PC-9 (cell line): ENCODE results near the gene DOCK9. TPM values are rescaled to one million over a fixed set of nuclear protein-coding genes. Genes with fewer than 3 reads are reported as not detected.

Experiments used
- BruUV-seq: library from RNA; stranded (reverse); fragments of 400-500 nt; replicated peaks from 2 replicates; lab custom pipeline; 2021; lab: Mats Ljungman, UMichigan
- CTCF ChIA-PET: fragments of 300-600 bp; sonication (Branson Sonifier 250); formaldehyde crosslinking; loops from one replicate; lab custom pipeline; 2022; ENCODE audit warnings: antibody characterized with exemption; lab: Charles Lee
- POLR2A ChIA-PET: fragments of 300-600 bp; sonication (Branson Sonifier 250); formaldehyde crosslinking; loops from one replicate; lab custom pipeline; 2022; ENCODE audit warnings: antibody characterized with exemption; ENCODE audit not compliant: unreplicated experiment; lab: Charles Lee
- DNase-seq, 2 experiments: peaks; one replicate each; pipeline versions ENCODE4 v3.0.0 to v3.0.0-alpha.2; 2015 to 2022; ENCODE audit warnings: mixed read lengths in 1 of 2
- H2AFZ ChIP-seq: fragments of 200-600 bp; sonication (generic); 2 replicates; pipeline ENCODE4 v1.8.1; 2017; ENCODE audit warnings: antibody characterized with exemption
- H3F3A ChIP-seq: fragments of 200-600 bp; sonication (generic); 2 replicates; pipeline ENCODE4 v1.8.1; 2017; ENCODE audit warnings: antibody characterized with exemption, mild to moderate bottlenecking, low read depth; ENCODE audit not compliant: insufficient read depth
- H3K27ac ChIP-seq: fragments of 200-600 bp; sonication (generic); 2 replicates; pipeline ENCODE4 v1.6.1; 2016; ENCODE audit warnings: mixed run types
- H3K27me3 ChIP-seq: fragments of 200-600 bp; sonication (generic); 2 replicates; pipeline ENCODE4 v1.6.1; 2016; ENCODE audit warnings: low read depth, mixed run types; ENCODE audit not compliant: insufficient read depth
- H3K36me3 ChIP-seq: fragments of 200-600 bp; sonication (generic); 2 replicates; pipeline ENCODE4 v1.6.1; 2016; ENCODE audit warnings: low read depth, mixed run types
- H3K4me1 ChIP-seq: fragments of 200-600 bp; sonication (generic); replicated peaks from 2 replicates; pipeline ENCODE4 v1.6.1; 2016; ENCODE audit warnings: mixed run types; ENCODE audit not compliant: insufficient read depth
- H3K4me2 ChIP-seq: fragments of 200-600 bp; sonication (generic); 2 replicates; pipeline ENCODE4 v1.6.1; 2017; ENCODE audit warnings: mixed run types
- H3K4me3 ChIP-seq: fragments of 200-600 bp; sonication (generic); 2 replicates; pipeline ENCODE4 v1.6.1; 2016; ENCODE audit warnings: mixed run types
- H3K79me2 ChIP-seq: fragments of 200-600 bp; sonication (generic); 2 replicates; pipeline ENCODE4 v1.6.1; 2017; ENCODE audit warnings: low read depth, mixed run types
- H3K9me2 ChIP-seq: fragments of 200-600 bp; sonication (generic); 2 replicates; pipeline ENCODE4 v1.8.1; 2017; ENCODE audit warnings: mild to moderate bottlenecking; ENCODE audit not compliant: insufficient read depth
- H3K9me3 ChIP-seq: fragments of 200-600 bp; sonication (generic); 2 replicates; pipeline ENCODE4 v1.8.1; 2016; ENCODE audit warnings: low read depth; ENCODE audit not compliant: insufficient read depth
- H4K20me1 ChIP-seq: fragments of 200-600 bp; sonication (generic); 2 replicates; pipeline ENCODE4 v1.8.1; 2017; ENCODE audit not compliant: insufficient read depth
- EZH2 ChIP-seq: fragments of 200-600 bp; sonication (generic); IDR thresholded peaks from 2 replicates; pipeline ENCODE4 v1.8.0; 2017; ENCODE audit warnings: antibody characterized with exemption, low read depth
- intact Hi-C: fragments of 100-400 bp; cut with micrococcal nuclease; formaldehyde crosslinking; loops from one replicate; pipeline ENCODE4 v1.10.0; 2022; ENCODE audit not compliant: unreplicated experiment
- total RNA-seq: library from RNA; stranded (reverse); gene quantifications from 2 replicates; pipeline ENCODE4 v1.2.3, GENCODE V29; 2021
- TF ChIP-seq, protein P1 (sequence below): fragments of 200-600 bp; sonication (generic); conservative IDR thresholded peaks from 2 replicates; pipeline ENCODE4 v1.6.1; 2017; ENCODE audit warnings: mixed run types, antibody characterized with exemption, mild to moderate bottlenecking, moderate library complexity

The DOCK9 gene
- total RNA-seq, 1 experiment from 2014 or later: 69.5 TPM

DNA sequence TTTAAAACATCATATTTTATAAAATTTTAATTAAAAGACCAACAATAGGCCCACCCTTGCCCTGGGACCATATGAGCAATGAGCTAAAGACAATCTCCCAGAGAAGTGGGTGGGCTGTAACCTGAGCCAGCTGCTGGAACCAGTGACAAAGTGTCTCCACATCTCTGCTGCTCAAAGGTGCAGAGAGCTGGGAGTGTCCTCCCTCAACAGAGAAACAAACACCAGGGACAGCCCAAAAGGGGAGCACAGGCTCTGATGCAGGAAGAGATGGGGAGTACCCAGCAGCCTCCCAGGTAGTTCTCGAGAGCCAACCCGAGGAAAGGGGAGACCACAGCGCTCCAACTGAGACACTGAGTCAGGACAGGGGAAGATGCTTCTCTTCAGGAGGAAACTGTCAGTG lies 39.1 kb downstream of the DOCK9 start:
- no peaks in the 10 kb centered on the region for H3K27me3 ChIP-seq
- no peaks in the 10 kb centered on the region for H3F3A ChIP-seq
- peaks cover 8% of the 10 kb centered on the region; the same call in 1 of the 2 replicates for H3K9me3 ChIP-seq
- ChIA-PET POLR2A (interaction anchor here (0.6 kb wide), 1 partner anchor 150 kb away, joined by 3 read pairs; no protein-coding TSS in a partner anchor), CTCF (no interaction called here)
- H3K36me3 ChIP-seq: peaks cover 6% of the 10 kb centered on the region; the same call in 1 of the 2 replicates
- H4K20me1 ChIP-seq: no peaks in the 10 kb centered on the region
- H2AFZ ChIP-seq: no peak overlapping the region
- H3K9me2 ChIP-seq: no peaks in the 10 kb centered on the region
- BruUV-seq: no TSS peak
- H3K4me2 ChIP-seq: no peak overlapping the region
- H3K79me2 ChIP-seq: peaks cover 5% of the 10 kb centered on the region; the same call in 1 of the 2 replicates
- intact Hi-C loops: no loop called here
- no peaks in the 10 kb centered on the region for H3K4me1 ChIP-seq
- no peak for TF ChIP-seq EZH2
- TF ChIP-seq, protein P1, sequence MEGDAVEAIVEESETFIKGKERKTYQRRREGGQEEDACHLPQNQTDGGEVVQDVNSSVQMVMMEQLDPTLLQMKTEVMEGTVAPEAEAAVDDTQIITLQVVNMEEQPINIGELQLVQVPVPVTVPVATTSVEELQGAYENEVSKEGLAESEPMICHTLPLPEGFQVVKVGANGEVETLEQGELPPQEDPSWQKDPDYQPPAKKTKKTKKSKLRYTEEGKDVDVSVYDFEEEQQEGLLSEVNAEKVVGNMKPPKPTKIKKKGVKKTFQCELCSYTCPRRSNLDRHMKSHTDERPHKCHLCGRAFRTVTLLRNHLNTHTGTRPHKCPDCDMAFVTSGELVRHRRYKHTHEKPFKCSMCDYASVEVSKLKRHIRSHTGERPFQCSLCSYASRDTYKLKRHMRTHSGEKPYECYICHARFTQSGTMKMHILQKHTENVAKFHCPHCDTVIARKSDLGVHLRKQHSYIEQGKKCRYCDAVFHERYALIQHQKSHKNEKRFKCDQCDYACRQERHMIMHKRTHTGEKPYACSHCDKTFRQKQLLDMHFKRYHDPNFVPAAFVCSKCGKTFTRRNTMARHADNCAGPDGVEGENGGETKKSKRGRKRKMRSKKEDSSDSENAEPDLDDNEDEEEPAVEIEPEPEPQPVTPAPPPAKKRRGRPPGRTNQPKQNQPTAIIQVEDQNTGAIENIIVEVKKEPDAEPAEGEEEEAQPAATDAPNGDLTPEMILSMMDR: no peak
- no peak overlapping the region for H3K4me3 ChIP-seq
- H3K27ac ChIP-seq: no peak overlapping the region
- DNase-seq: peak in 1 of 2 experiments; percentile 8

DNA sequence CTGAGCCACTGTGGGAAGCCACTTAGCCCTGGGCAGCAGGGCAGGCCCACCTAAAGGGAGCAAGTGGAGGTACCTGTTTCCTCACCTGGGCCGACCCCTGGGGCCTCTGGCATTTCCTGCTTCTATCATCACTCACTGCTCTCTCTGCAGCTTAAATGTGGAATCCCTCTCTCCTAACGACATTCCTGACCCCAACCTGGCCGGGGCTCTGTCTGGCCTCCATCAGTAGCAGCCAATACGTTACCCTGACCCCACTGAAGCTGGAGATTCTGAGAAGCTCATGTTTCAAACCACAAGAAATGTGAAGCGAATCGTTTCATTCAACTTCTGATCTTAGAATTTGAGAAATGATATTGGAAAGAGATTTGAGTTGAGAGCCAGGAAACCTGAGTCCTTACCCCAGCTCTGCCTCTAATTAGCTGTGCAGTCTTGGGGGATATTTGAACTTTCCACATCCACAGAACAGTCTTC lies 39.9 kb downstream of the DOCK9 start:
- peak in 1 of 2 experiments; percentile 22 for DNase-seq
- peaks cover 5% of the 10 kb centered on the region; the same call in 1 of the 2 replicates for H3K79me2 ChIP-seq
- peaks cover 6% of the 10 kb centered on the region; the same call in 1 of the 2 replicates for H3K36me3 ChIP-seq
- no peaks in the 10 kb centered on the region for H3K9me2 ChIP-seq
- no peak overlapping the region for H3K4me3 ChIP-seq
- no peaks in the 10 kb centered on the region for H3K4me1 ChIP-seq
- no peaks in the 10 kb centered on the region for H4K20me1 ChIP-seq
- H3K4me2 ChIP-seq: no peak overlapping the region
- intact Hi-C loops: no loop called here
- TF ChIP-seq, protein P1: no peak
- TF ChIP-seq EZH2: no peak
- CTCF ChIA-PET: no interaction called here
- H2AFZ ChIP-seq: no peak overlapping the region
- no TSS peak for BruUV-seq
- no peak overlapping the region for H3K27ac ChIP-seq
- H3K9me3 ChIP-seq: peaks cover 8% of the 10 kb centered on the region; the same call in 1 of the 2 replicates
- H3K27me3 ChIP-seq: no peaks in the 10 kb centered on the region
- H3F3A ChIP-seq: no peaks in the 10 kb centered on the region
- POLR2A ChIA-PET: interaction anchor here (0.7 kb wide), 1 partner anchor 45 kb away, joined by 7 read pairs; no protein-coding TSS in a partner anchor

DNA sequence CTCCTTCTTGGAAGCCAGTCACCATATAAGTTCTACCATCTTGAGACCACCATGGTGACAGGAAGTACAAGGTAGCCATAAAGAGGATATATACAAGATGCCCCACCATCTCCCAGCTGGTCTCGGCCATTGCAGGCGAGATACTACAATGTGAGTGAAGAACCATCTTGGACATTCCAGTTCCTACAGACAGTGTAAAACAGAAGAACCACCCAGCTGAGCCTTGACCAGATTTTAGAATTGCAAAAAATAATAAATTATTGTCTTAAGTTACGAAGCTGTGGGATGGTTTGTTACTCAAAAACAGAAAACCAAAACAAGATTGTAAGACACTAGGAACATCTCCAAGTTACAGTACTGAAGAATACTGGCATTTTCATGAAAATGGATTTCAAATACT lies 43.6 kb downstream of the DOCK9 start:
- Histone ChIP-seq H3K36me3 (peaks cover 6% of the 10 kb centered on the region; the same call in 1 of the 2 replicates), H3K27ac (no peak overlapping the region), H3K79me2 (no peaks in the 10 kb centered on the region), H3F3A (no peaks in the 10 kb centered on the region), H3K9me3 (peaks cover 8% of the 10 kb centered on the region; the same call in 1 of the 2 replicates), H2AFZ (no peak overlapping the region), H3K4me2 (no peak overlapping the region), H3K4me1 (no peaks in the 10 kb centered on the region), H3K27me3 (no peaks in the 10 kb centered on the region), H3K9me2 (no peaks in the 10 kb centered on the region), H4K20me1 (no peaks in the 10 kb centered on the region), H3K4me3 (no peak overlapping the region)
- no TSS peak for BruUV-seq
- ChIA-PET POLR2A (no interaction called here), CTCF (no interaction called here)
- DNase-seq: no peak
- TF ChIP-seq, protein P1: no peak
- TF ChIP-seq EZH2: no peak
- intact Hi-C loops: no loop called here
